ENCODE data around the gene EDEM3. TPM values are rescaled to one million over a fixed set of nuclear protein-coding genes. Genes with fewer than 3 reads are reported as not detected.

EDEM3 gene
- polyA plus RNA-seq, 1 donor: 37.4 TPM

DNA sequence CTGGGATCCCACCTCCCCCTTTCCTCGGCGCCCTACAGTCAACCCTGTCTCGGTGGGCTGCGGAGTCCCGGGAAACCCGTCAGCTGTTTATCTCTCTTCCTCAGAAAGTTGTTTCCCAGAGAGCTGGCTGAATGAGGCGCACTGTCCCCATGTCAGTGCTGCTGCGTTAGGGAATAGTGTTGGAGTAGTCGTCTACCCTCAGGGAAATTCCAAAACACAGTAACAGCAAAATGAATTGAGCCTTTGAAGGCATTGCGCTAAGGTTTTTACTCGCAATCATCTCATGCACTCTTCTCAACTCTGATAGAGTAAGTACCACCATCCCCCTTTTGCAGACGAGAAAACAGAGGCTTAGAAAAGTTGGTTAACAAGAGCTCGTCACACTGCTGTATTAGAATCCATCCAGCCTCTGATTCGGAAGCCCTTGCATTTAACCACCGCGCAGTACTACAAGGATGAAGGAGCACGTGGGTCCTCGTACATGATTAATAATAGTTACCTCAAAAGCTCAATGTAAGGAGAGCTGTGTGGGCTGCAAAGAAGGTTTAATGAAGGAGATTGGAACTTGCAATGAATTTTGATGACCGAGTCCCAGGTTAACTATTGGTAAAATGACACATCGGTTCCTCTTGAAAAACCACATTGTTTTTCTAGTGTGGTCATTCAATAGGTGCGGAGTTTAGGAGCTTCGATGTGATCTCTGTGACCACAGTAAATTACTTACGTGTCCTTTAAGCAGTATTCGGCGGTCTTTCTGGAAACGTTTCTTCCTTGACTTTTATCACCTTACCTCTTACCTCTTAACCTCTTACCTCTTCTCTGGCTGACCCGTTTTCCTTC lies 788 bp upstream of the EDEM3 start:
- H3K27ac ChIP-seq (ENCODE audit: low read length): peak overlapping the region; percentile 42
- DNase-seq: no peak
- peak overlapping the region; percentile 97 for H3K4me3 ChIP-seq (ENCODE audit: low read length)
- no peaks in the 10 kb centered on the region for H3K27me3 ChIP-seq (ENCODE audit: control insufficient read depth, insufficient read depth, low read length)
- peaks cover 7% of the 10 kb centered on the region for H3K4me1 ChIP-seq (ENCODE audit: control insufficient read depth, insufficient read depth, low read length)
- no peaks in the 10 kb centered on the region for H3K9me3 ChIP-seq (ENCODE audit: control insufficient read depth, low read depth, low read length)
- H3K36me3 ChIP-seq (ENCODE audit: control insufficient read depth, insufficient read depth, low read length): no peaks in the 10 kb centered on the region
- WGBS (ENCODE audit: insufficient coverage, low lambda C conversion rate): 19% methylated on average over 3 of the region's 27 CpGs

DNA sequence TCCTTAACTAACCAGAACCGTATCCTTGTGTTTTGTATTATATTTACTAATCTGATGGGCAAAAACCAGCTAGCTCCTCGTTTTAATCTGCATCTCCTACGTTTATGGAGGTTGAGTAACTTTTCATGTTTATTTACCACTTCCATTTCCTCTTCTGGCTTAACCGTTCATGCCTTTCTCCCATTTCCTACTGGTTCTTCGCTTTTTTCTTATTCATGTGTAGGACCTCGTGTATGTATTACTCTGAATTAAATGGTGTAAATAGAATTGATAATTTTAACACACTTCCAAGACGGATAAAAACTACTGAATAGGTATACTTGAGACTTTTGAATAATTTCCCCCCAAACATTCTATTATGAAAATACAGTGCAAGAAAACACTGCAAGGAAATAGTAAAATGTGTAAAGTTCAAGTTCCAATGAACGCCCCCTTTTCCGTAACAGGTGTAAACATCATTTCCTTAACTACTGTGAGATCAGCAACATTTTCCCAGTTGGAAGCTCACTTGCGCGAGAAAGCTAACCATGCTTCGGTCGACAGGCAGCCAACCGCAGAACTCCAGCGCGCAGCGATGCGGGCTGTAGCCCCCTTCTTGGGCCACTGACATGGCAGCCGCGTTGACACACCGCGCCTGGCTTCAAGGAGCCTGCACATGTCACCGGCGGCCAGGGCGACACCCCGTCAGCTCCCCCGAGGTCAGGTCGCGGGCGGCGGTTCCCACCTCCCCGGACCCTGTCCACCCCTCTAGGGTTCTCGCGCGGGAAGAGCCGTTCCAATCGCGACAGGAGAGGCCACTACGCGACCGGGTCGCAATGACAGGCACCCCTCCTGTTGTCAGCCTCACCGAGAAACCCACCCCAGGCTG lies 816 bp downstream of the EDEM3 start:
- peak overlapping the region; percentile 94 for H3K27ac ChIP-seq (ENCODE audit: low read length)
- WGBS (ENCODE audit: insufficient coverage, low lambda C conversion rate): 5% methylated on average over 6 of the region's 43 CpGs
- peak overlapping the region; percentile 97 for H3K4me3 ChIP-seq (ENCODE audit: low read length)
- no peaks in the 10 kb centered on the region for H3K27me3 ChIP-seq (ENCODE audit: control insufficient read depth, insufficient read depth, low read length)
- peaks cover 7% of the 10 kb centered on the region for H3K4me1 ChIP-seq (ENCODE audit: control insufficient read depth, insufficient read depth, low read length)
- no peaks in the 10 kb centered on the region for H3K36me3 ChIP-seq (ENCODE audit: control insufficient read depth, insufficient read depth, low read length)
- no peaks in the 10 kb centered on the region for H3K9me3 ChIP-seq (ENCODE audit: control insufficient read depth, low read depth, low read length)
- DNase-seq: peak; percentile 20 to 71

- 56% methylated on average over 3 of the region's 5 CpGs for WGBS (ENCODE audit: insufficient coverage, low lambda C conversion rate)
- peaks cover 7% of the 10 kb centered on the region for H3K4me1 ChIP-seq (ENCODE audit: control insufficient read depth, insufficient read depth, low read length)
These were observed 1.5 kb downstream of the EDEM3 start for GRCh38 chr1:184753117-184753516.

DNA sequence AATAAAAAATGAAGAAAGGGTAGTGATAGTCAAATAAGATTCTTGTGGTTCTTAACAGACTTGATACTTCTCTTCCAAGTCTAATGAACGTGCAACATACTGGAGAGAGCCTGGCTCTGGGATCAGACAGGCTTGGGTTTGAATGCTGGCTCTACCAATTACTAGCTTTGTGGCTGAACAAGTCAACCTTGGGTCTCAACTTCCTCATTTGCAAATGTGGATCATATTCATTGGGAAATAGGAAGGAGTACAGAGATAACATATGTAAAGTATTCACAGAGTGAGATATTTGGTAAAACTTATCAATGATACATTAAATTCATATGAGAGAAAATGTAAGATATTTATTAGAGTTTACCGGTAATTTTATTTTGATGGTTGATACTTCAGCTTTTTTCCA lies 2.0 kb downstream of the EDEM3 start:
- H3K27ac ChIP-seq (ENCODE audit: low read length): peak overlapping the region; percentile 20
- peak in 1 of 2 donors; percentile 19 for DNase-seq
- no peaks in the 10 kb centered on the region for H3K36me3 ChIP-seq (ENCODE audit: control insufficient read depth, insufficient read depth, low read length)
- no peaks in the 10 kb centered on the region for H3K27me3 ChIP-seq (ENCODE audit: control insufficient read depth, insufficient read depth, low read length)
- H3K9me3 ChIP-seq (ENCODE audit: control insufficient read depth, low read depth, low read length): no peaks in the 10 kb centered on the region
- WGBS (ENCODE audit: insufficient coverage, low lambda C conversion rate): 100% methylated on average over 1 of the region's 2 CpGs
- H3K4me1 ChIP-seq (ENCODE audit: control insufficient read depth, insufficient read depth, low read length): peaks cover 7% of the 10 kb centered on the region
- H3K4me3 ChIP-seq (ENCODE audit: low read length): no peak overlapping the region

More at GRCh38 chr1:184753117-184753516, 1.5 kb downstream of the EDEM3 start:
- DNase-seq: no peak
- Histone ChIP-seq H3K4me3 (ENCODE audit: low read length) (peak overlapping the region; percentile 97), H3K27me3 (ENCODE audit: control insufficient read depth, insufficient read depth, low read length) (no peaks in the 10 kb centered on the region), H3K27ac (ENCODE audit: low read length) (peak overlapping the region; percentile 94), H3K36me3 (ENCODE audit: control insufficient read depth, insufficient read depth, low read length) (no peaks in the 10 kb centered on the region), H3K9me3 (ENCODE audit: control insufficient read depth, low read depth, low read length) (no peaks in the 10 kb centered on the region)

DNA sequence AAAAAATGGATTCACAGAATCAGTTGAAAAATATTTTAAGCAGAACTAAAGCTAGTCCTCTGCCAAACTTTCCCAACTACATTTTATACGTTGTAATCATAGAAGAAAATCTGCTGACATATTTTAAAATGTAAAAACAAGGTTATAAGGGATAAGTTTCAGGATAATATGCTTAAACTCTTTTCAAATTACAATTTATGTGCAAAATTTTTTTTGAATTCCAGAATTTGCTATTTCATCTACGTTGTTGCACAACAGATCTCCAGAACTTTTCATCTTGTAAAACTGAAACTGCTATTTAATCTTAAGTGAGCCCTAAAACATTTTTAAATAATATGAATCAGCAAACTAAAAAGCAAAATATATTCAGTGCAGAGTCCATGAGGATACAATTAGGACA lies 5.9 kb downstream of the EDEM3 start:
- no peaks in the 10 kb centered on the region for H3K27me3 ChIP-seq (ENCODE audit: control insufficient read depth, insufficient read depth, low read length)
- DNase-seq: no peak
- peaks cover 7% of the 10 kb centered on the region for H3K4me1 ChIP-seq (ENCODE audit: control insufficient read depth, insufficient read depth, low read length)
- no peak overlapping the region for H3K27ac ChIP-seq (ENCODE audit: low read length)
- H3K36me3 ChIP-seq (ENCODE audit: control insufficient read depth, insufficient read depth, low read length): no peaks in the 10 kb centered on the region
- 85% methylated on average over 2 of the region's 2 CpGs for WGBS (ENCODE audit: insufficient coverage, low lambda C conversion rate)
- no peaks in the 10 kb centered on the region for H3K9me3 ChIP-seq (ENCODE audit: control insufficient read depth, low read depth, low read length)
- H3K4me3 ChIP-seq (ENCODE audit: low read length): no peak overlapping the region

- H3K27me3 ChIP-seq (ENCODE audit: control insufficient read depth, insufficient read depth, low read length): no peaks in the 10 kb centered on the region
- no peak for DNase-seq
- peaks cover 3% of the 10 kb centered on the region for H3K4me1 ChIP-seq (ENCODE audit: control insufficient read depth, insufficient read depth, low read length)
- 100% methylated on average over 1 of the region's 3 CpGs for WGBS (ENCODE audit: insufficient coverage, low lambda C conversion rate)
- H3K27ac ChIP-seq (ENCODE audit: low read length): no peak overlapping the region
- no peak overlapping the region for H3K4me3 ChIP-seq (ENCODE audit: low read length)
- no peaks in the 10 kb centered on the region for H3K9me3 ChIP-seq (ENCODE audit: control insufficient read depth, low read depth, low read length)
- no peaks in the 10 kb centered on the region for H3K36me3 ChIP-seq (ENCODE audit: control insufficient read depth, insufficient read depth, low read length)
These were observed 7.3 kb downstream of the EDEM3 start for GRCh38 chr1:184747089-184747955.

GRCh38 chr1:184745929-184746638 lies 8.6 kb downstream of the EDEM3 start:
- H3K9me3 ChIP-seq (ENCODE audit: control insufficient read depth, low read depth, low read length): no peaks in the 10 kb centered on the region
- WGBS (ENCODE audit: insufficient coverage, low lambda C conversion rate): 20% methylated on average over 2 of the region's 4 CpGs
- peak in 1 of 2 donors; percentile 27 for DNase-seq
- no peaks in the 10 kb centered on the region for H3K27me3 ChIP-seq (ENCODE audit: control insufficient read depth, insufficient read depth, low read length)
- no peaks in the 10 kb centered on the region for H3K4me1 ChIP-seq (ENCODE audit: control insufficient read depth, insufficient read depth, low read length)
- H3K4me3 ChIP-seq (ENCODE audit: low read length): no peak overlapping the region
- no peaks in the 10 kb centered on the region for H3K36me3 ChIP-seq (ENCODE audit: control insufficient read depth, insufficient read depth, low read length)
- H3K27ac ChIP-seq (ENCODE audit: low read length): no peak overlapping the region

- no peak for DNase-seq
- Histone ChIP-seq H3K4me3 (ENCODE audit: low read length) (no peak overlapping the region), H3K27me3 (ENCODE audit: control insufficient read depth, insufficient read depth, low read length) (no peaks in the 10 kb centered on the region), H3K36me3 (ENCODE audit: control insufficient read depth, insufficient read depth, low read length) (no peaks in the 10 kb centered on the region), H3K9me3 (ENCODE audit: control insufficient read depth, low read depth, low read length) (no peaks in the 10 kb centered on the region), H3K27ac (ENCODE audit: low read length) (no peak overlapping the region), H3K4me1 (ENCODE audit: control insufficient read depth, insufficient read depth, low read length) (no peaks in the 10 kb centered on the region)
- WGBS (ENCODE audit: insufficient coverage, low lambda C conversion rate): 100% methylated on average over 1 of the region's 2 CpGs
These were observed 9.5 kb downstream of the EDEM3 start for GRCh38 chr1:184745110-184745509.

DNA sequence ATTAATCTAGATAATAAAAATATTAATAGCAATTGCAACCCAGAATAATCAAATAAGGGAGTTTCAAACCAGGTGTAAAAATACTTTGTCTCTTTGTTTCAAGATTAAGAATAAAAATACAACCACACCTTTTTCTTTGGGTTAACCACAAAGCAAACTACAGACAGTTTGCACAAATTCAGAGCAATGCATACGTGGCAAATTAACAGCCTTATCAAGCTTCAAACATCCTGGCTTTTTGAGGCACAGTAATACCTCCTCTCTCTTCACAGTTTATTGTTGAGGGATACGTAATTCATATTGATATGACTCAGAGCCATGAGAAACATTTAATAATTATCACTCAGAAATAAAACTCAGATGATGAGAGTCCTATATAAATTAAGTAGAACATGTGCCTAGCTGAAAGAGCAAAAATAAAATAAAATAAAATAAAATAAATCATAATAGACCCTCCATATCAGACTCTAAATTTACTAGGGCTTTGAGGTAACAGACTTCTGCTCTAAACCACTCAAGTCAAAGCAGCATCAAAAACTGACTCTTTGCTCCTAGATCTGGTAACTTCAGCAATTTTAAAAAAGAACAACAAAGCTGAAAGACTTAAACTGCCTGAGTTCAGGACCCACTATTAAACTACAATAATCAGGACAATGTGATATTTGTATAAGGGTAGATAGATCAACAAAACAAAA lies 11.4 kb downstream of the EDEM3 start:
- Histone ChIP-seq H3K27me3 (ENCODE audit: control insufficient read depth, insufficient read depth, low read length) (no peaks in the 10 kb centered on the region), H3K4me3 (ENCODE audit: low read length) (no peak overlapping the region), H3K4me1 (ENCODE audit: control insufficient read depth, insufficient read depth, low read length) (no peaks in the 10 kb centered on the region), H3K27ac (ENCODE audit: low read length) (no peak overlapping the region), H3K9me3 (ENCODE audit: control insufficient read depth, low read depth, low read length) (no peaks in the 10 kb centered on the region), H3K36me3 (ENCODE audit: control insufficient read depth, insufficient read depth, low read length) (no peaks in the 10 kb centered on the region)
- peak in 1 of 2 donors; percentile 13 for DNase-seq
- no CpG with 5 or more reads among the region's 2 CpGs for WGBS (ENCODE audit: insufficient coverage, low lambda C conversion rate)
